Measurements from ENCODE around the gene GUCD1. TPM values are rescaled to one million over a fixed set of nuclear protein-coding genes. Genes with fewer than 3 reads are reported as not detected.

GUCD1 gene
- total and polyA plus RNA-seq, 2 of the 13 experiments (the other 11 are each of a cell fraction or from before 2014, with no cell fraction given), result 128 to 245 TPM

DNA sequence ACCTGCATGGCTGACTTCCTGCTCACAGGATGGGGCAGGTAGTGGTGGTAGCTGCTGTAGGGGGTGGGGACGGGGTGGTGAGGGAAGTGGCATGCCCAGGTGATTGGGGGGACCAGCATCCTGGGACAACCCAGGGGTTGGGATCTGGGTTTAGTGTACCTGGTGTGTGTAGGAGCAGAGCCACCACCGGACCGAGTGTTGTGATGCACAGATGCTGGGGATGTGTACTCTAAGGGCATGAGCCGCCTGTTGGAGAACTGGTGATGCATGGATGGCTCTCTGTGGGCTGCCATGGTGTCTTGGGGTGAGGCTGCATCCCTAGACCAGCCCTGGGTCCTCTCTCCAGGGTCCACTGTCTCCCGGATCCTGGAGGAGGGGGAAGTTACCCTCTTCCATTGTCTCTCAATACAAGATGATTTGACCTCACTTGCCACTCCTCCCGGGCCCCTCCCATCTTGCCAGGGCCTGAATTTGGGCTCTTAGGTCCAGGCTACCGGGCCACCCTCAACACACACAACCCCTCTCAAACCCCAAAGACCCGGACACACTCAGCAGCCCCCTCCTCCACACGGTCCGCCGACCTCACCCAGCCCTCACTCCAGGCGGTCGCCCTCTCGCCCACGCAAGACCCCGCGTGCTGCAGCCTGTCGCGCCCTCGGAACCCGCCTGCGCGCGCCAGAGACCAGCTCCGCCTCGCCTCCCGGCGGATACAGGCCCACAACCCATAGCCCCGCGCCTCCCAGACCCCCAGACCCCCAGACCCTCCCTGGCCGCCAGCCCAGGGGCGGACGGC, 37.3 kb upstream of the GUCD1 start (continued):
- TF ChIP-seq, protein P1, sequence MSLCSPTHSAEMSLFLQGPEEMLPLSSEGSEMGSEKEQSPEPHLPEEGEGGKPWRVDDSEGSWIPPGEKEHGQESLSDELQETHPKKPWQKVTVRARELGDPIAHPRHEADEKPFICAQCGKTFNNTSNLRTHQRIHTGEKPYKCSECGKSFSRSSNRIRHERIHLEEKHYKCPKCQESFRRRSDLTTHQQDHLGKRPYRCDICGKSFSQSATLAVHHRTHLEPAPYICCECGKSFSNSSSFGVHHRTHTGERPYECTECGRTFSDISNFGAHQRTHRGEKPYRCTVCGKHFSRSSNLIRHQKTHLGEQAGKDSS (CRISPR knock-in tag; IDR thresholded peaks at IDR 0.05; ENCODE audit: borderline replicate concordance, low read depth), result no peak
- TF ChIP-seq ZBTB8A (CRISPR knock-in tag; IDR thresholded peaks at IDR 0.05; ENCODE audit: borderline replicate concordance, low read depth) (0 out of 2 replicates have a peak, but pooled peaks have one; percentile 59), ARHGAP35 (CRISPR knock-in tag; IDR thresholded peaks at IDR 0.05; ENCODE audit: borderline replicate concordance) (no peak), PHF20 (CRISPR knock-in tag; IDR thresholded peaks at IDR 0.05) (no peak), HIVEP1 (CRISPR knock-in tag; IDR thresholded peaks at IDR 0.05) (peak; percentile 36; the same call in 1 of the 2 replicates), ZNF816 (CRISPR knock-in tag; IDR thresholded peaks at IDR 0.05; ENCODE audit: borderline replicate concordance) (no peak), ZMYM4 (CRISPR knock-in tag; IDR thresholded peaks at IDR 0.05) (no peak), ZFP1 (CRISPR knock-in tag; IDR thresholded peaks at IDR 0.05) (no peak), EEA1 (CRISPR knock-in tag; IDR thresholded peaks at IDR 0.05; ENCODE audit: borderline replicate concordance) (0 out of 2 replicates have a peak, but pooled peaks have one; percentile 17), MAZ (IDR thresholded peaks at IDR 0.05; ENCODE audit: borderline replicate concordance, low read depth, low read length) (0 out of 2 replicates have a peak, but pooled peaks have one; percentile 17), MAZ (CRISPR knock-in tag; IDR thresholded peaks at IDR 0.05; ENCODE audit: low read depth) (no peak), ZFP41 (CRISPR knock-in tag; IDR thresholded peaks at IDR 0.05; ENCODE audit: borderline replicate concordance) (no peak), HOXA3 (CRISPR knock-in tag; IDR thresholded peaks at IDR 0.05) (peak; percentile 14; the same call in 1 of the 2 replicates), ZNF790 (CRISPR knock-in tag; IDR thresholded peaks at IDR 0.05; ENCODE audit: borderline replicate concordance) (0 out of 2 replicates have a peak, but pooled peaks have one; percentile 33), ERF (CRISPR knock-in tag; IDR thresholded peaks at IDR 0.05) (no peak), KMT2A (CRISPR knock-in tag; IDR thresholded peaks at IDR 0.05) (peak; percentile 38; the same call in 1 of the 2 replicates)
- TF ChIP-seq, protein P2, sequence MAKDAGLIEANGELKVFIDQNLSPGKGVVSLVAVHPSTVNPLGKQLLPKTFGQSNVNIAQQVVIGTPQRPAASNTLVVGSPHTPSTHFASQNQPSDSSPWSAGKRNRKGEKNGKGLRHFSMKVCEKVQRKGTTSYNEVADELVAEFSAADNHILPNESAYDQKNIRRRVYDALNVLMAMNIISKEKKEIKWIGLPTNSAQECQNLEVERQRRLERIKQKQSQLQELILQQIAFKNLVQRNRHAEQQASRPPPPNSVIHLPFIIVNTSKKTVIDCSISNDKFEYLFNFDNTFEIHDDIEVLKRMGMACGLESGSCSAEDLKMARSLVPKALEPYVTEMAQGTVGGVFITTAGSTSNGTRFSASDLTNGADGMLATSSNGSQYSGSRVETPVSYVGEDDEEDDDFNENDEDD (CRISPR knock-in tag; IDR thresholded peaks at IDR 0.05; ENCODE audit: borderline replicate concordance), result no peak
- TF ChIP-seq, protein P3, sequence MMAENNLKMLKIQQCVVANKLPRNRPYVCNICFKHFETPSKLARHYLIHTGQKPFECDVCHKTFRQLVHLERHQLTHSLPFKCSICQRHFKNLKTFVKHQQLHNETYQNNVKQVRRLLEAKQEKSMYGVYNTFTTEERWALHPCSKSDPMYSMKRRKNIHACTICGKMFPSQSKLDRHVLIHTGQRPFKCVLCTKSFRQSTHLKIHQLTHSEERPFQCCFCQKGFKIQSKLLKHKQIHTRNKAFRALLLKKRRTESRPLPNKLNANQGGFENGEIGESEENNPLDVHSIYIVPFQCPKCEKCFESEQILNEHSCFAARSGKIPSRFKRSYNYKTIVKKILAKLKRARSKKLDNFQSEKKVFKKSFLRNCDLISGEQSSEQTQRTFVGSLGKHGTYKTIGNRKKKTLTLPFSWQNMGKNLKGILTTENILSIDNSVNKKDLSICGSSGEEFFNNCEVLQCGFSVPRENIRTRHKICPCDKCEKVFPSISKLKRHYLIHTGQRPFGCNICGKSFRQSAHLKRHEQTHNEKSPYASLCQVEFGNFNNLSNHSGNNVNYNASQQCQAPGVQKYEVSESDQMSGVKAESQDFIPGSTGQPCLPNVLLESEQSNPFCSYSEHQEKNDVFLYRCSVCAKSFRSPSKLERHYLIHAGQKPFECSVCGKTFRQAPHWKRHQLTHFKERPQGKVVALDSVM (CRISPR knock-in tag; IDR thresholded peaks at IDR 0.05), result 0 out of 2 replicates have a peak, but pooled peaks have one; percentile 8
